ENCODE results near the gene KRT38. TPM values are rescaled to one million over a fixed set of nuclear protein-coding genes. Genes with fewer than 3 reads are reported as not detected.
"Not testable (repeated sequence)": the region's sequence is repeated elsewhere in the genome, so short reads cannot be mapped to it uniquely, and the experiment has no call there.

The KRT38 gene
- total and polyA plus RNA-seq, 4 donors: not detected

- H3K36me3 ChIP-seq (ENCODE audit: control insufficient read depth in 4 of 4, insufficient read depth in 4 of 4, low read length in 4 of 4): no peaks in the 10 kb centered on the region
- H3K4me1 ChIP-seq (ENCODE audit: control insufficient read depth in 5 of 5, insufficient read depth in 5 of 5, low read length in 5 of 5): peaks cover 0 to 4% (median 0%) of the 10 kb centered on the region in 5 donors
- no peak for ATAC-seq (ENCODE audit: insufficient read depth, low FRiP score)
- H3K4me3 ChIP-seq: no peak overlapping the region
- H3K27ac ChIP-seq (ENCODE audit: low read depth in 1 of 2, low read length in 1 of 2): no peak overlapping the region
- H3K9me3 ChIP-seq (ENCODE audit: control insufficient read depth in 4 of 4, insufficient read depth in 3 of 4, low read length in 3 of 4): no peaks in the 10 kb centered on the region
- 94 to 95% methylated on average over 1 of the region's 1 CpG for WGBS, 2 donors
- no peak for TF ChIP-seq CTCF (IDR thresholded peaks at IDR 0.05; ENCODE audit: control extremely low read depth, extremely low read depth)
- H3K27me3 ChIP-seq (ENCODE audit: control insufficient read depth in 3 of 3, insufficient read depth in 3 of 3, low read length in 2 of 3): peaks cover 0 to 4% (median 0%) of the 10 kb centered on the region in 3 donors
- no peak for DNase-seq
- no peak overlapping the region for H3K9ac ChIP-seq (ENCODE audit: insufficient read depth in 1 of 2, low read length in 2 of 2)
These were observed 45.2 kb downstream of the KRT38 start for GRCh38 chr17:41395611-41396010.

- 90 to 94% methylated on average over 9 to 12 of the region's 12 CpGs for WGBS, 2 donors
- ATAC-seq (ENCODE audit: insufficient read depth, low FRiP score); H3K4me3 ChIP-seq; H3K9me3 ChIP-seq (ENCODE audit: control insufficient read depth in 4 of 4, insufficient read depth in 3 of 4, low read length in 3 of 4); H3K9ac ChIP-seq (ENCODE audit: insufficient read depth in 1 of 2, low read length in 2 of 2); DNase-seq; H3K36me3 ChIP-seq (ENCODE audit: control insufficient read depth in 4 of 4, insufficient read depth in 4 of 4, low read length in 4 of 4); H3K27ac ChIP-seq (ENCODE audit: low read depth in 1 of 2, low read length in 1 of 2); H3K27me3 ChIP-seq (ENCODE audit: control insufficient read depth in 3 of 3, insufficient read depth in 3 of 3, low read length in 2 of 3); H3K4me1 ChIP-seq (ENCODE audit: control insufficient read depth in 5 of 5, insufficient read depth in 5 of 5, low read length in 5 of 5): not testable (repeated sequence)
These were observed 45.7 kb downstream of the KRT38 start for GRCh38 chr17:41395044-41395443.

- no peak for TF ChIP-seq CTCF (IDR thresholded peaks at IDR 0.05; ENCODE audit: control extremely low read depth, extremely low read depth)
- DNase-seq (no peak), ATAC-seq (ENCODE audit: insufficient read depth, low FRiP score) (no peak)
- H3K9me3 ChIP-seq (ENCODE audit: control insufficient read depth in 4 of 4, insufficient read depth in 3 of 4, low read length in 3 of 4): no peaks in the 10 kb centered on the region
- H3K36me3 ChIP-seq (ENCODE audit: control insufficient read depth in 4 of 4, insufficient read depth in 4 of 4, low read length in 4 of 4): no peaks in the 10 kb centered on the region
- H3K9ac ChIP-seq (ENCODE audit: insufficient read depth in 1 of 2, low read length in 2 of 2): no peak overlapping the region
- 88 to 89% methylated on average over 10 of the region's 10 CpGs for WGBS, 2 donors
- H3K4me3 ChIP-seq: no peak overlapping the region
- peaks cover 0 to 4% (median 0%) of the 10 kb centered on the region in 5 donors for H3K4me1 ChIP-seq (ENCODE audit: control insufficient read depth in 5 of 5, insufficient read depth in 5 of 5, low read length in 5 of 5)
- H3K27me3 ChIP-seq (ENCODE audit: control insufficient read depth in 3 of 3, insufficient read depth in 3 of 3, low read length in 2 of 3): peaks cover 0 to 4% (median 0%) of the 10 kb centered on the region in 3 donors
- no peak overlapping the region for H3K27ac ChIP-seq (ENCODE audit: low read depth in 1 of 2, low read length in 1 of 2)
These were observed 46.4 kb downstream of the KRT38 start for GRCh38 chr17:41394254-41394996.

- Histone ChIP-seq H3K27ac (ENCODE audit: low read depth in 1 of 2, low read length in 1 of 2) (no peak overlapping the region), H3K36me3 (ENCODE audit: control insufficient read depth in 4 of 4, insufficient read depth in 4 of 4, low read length in 4 of 4) (no peaks in the 10 kb centered on the region), H3K9ac (ENCODE audit: insufficient read depth in 1 of 2, low read length in 2 of 2) (no peak overlapping the region), H3K9me3 (ENCODE audit: control insufficient read depth in 4 of 4, insufficient read depth in 3 of 4, low read length in 3 of 4) (no peaks in the 10 kb centered on the region), H3K4me3 (no peak overlapping the region), H3K27me3 (ENCODE audit: control insufficient read depth in 3 of 3, insufficient read depth in 3 of 3, low read length in 2 of 3) (peaks cover 0 to 4% (median 0%) of the 10 kb centered on the region in 3 donors), H3K4me1 (ENCODE audit: control insufficient read depth in 5 of 5, insufficient read depth in 5 of 5, low read length in 5 of 5) (peaks cover 0 to 4% (median 0%) of the 10 kb centered on the region in 5 donors)
- no peak for TF ChIP-seq CTCF (IDR thresholded peaks at IDR 0.05; ENCODE audit: control extremely low read depth, extremely low read depth)
- 85 to 94% methylated on average over 10 of the region's 10 CpGs for WGBS, 2 donors
- no peak for ATAC-seq (ENCODE audit: insufficient read depth, low FRiP score)
- DNase-seq: no peak
These were observed 47.0 kb downstream of the KRT38 start for GRCh38 chr17:41393826-41394225.

All from lung (tissue), 12 donors.